HG02642 (cell line): Measurements from ENCODE around the gene GADL1.

ENCODE experiments used
- ATAC-seq: cut with Tn5 transposase; IDR thresholded peaks from one replicate; pipeline ENCODE4 v1.9.1; 2021; ENCODE audit warnings: mild to moderate bottlenecking; ENCODE audit not compliant: unreplicated experiment, poor library complexity

The GADL1 gene

GRCh38 chr3:30886888-30887287, 7.6 kb downstream of the GADL1 start:
- no peak for ATAC-seq

DNA sequence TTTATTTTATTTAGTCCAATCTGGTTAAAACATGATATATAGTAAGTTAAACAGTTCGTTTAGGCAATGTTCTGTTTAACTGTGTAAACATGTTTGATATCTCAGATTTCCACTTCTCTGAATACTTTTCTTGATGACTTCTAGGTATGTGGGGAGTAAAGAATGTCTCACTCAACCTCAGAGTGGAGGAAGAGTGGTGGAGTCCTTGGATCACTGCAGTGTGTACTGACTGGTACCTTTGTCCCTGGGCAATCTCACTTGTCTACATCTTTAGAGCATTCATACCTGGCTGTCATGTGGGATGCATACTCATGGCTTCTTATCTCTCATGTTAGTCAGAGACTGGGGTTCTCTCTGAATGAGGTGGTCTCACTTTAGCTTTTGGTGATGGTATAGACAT, 15.6 kb downstream of the GADL1 start:
- no peak for ATAC-seq

DNA sequence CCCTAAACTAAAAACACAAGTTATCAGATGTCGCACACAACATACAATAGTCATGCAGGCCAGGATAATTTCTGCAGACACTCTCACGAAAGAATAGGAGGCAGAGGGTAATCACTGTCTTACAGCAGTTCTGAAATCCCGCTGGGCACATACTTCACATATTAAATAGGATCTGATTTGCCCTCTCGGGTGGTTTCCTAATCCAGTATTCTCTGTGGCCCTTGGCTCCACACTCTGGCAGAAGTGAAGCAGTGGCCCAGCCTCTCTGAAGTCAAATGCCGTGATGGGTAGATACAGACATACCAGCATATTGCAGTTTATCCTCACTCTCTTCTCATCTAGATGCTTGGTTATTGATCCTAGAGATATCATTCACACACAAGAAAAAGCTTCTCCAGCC, 19.0 kb downstream of the GADL1 start:
- no peak for ATAC-seq

DNA sequence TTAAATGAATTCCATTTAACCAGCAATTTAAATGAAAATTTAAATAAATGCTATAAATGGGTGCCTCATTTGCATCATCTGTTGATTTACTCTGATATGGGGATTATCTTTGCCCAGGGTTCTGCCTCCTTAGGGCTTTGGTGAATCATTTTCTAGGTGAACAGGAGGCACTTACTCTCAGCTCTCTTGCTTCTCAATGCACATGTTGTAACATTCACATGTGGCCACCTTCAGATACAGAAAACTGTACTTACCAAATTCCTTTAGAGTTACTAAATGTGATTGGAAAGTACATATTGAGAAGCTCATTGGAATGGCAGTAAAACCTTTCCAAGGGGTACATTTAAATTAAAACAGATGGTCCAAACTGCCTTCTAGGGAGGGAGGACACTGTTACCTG, 20.8 kb downstream of the GADL1 start:
- no peak for ATAC-seq

DNA sequence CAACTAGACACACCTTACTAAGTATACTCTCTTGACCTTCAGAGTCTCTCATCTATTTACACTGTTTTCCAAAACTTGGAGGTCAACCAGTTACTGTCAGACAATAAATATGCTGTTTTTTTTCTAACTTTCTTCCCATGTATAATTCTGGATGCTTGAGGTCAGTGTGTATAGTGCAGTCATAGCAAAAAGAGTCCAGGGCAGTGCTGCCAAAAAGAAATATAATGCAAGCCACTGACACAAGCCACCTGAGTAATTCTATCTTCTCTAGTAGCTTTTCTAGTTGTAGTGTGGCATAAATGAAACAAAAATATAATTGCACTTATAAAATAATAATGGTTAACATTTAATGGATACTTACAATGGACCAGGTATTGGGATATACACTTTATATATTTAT, 21.6 kb downstream of the GADL1 start:
- ATAC-seq: no peak

- no peak for ATAC-seq
Observed at GRCh38 chr3:30871720-30872119, 22.7 kb downstream of the GADL1 start.

DNA sequence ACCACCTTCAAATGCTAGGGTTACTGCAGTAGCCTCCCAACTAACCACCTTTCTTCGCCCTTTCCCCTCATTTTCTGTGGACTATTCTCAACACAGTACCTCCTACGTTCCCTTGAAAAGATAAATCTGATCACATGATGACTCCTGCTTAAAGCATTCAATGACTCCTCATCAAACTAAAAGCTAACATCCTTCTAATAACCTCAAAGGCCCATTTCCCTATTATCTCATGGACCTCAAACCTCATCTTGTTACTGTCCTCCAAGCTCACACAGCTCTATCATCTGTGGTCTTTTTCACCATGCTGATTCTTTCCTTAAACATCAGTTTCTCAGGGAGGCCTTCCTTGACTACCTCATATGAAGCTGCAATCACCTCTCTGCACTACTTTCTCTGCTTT, 29.6 kb downstream of the GADL1 start:
- no peak for ATAC-seq

- ATAC-seq: no peak
Observed at GRCh38 chr3:30864132-30864531, 30.3 kb downstream of the GADL1 start.

DNA sequence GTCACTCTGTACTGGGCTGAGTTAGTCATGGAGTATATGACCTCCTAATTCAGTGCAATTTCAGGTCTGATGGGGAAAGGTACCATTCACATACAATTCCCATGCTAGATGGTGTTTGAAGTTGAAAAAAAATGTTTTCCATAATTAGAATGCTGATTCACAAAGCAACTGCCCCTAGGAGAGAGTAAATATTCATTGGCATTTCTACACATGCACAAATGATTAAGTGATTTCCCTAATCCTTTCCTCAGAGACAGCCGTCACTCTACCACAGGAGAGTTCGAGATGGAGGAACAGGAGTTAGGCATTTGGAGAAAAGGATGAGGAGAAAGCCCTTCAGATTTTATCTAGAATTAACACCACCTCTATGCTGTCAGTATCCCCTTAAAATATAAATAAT, 32.5 kb downstream of the GADL1 start:
- no peak for ATAC-seq

GRCh38 chr3:30858894-30859389, 35.5 kb downstream of the GADL1 start:
- ATAC-seq: no peak

DNA sequence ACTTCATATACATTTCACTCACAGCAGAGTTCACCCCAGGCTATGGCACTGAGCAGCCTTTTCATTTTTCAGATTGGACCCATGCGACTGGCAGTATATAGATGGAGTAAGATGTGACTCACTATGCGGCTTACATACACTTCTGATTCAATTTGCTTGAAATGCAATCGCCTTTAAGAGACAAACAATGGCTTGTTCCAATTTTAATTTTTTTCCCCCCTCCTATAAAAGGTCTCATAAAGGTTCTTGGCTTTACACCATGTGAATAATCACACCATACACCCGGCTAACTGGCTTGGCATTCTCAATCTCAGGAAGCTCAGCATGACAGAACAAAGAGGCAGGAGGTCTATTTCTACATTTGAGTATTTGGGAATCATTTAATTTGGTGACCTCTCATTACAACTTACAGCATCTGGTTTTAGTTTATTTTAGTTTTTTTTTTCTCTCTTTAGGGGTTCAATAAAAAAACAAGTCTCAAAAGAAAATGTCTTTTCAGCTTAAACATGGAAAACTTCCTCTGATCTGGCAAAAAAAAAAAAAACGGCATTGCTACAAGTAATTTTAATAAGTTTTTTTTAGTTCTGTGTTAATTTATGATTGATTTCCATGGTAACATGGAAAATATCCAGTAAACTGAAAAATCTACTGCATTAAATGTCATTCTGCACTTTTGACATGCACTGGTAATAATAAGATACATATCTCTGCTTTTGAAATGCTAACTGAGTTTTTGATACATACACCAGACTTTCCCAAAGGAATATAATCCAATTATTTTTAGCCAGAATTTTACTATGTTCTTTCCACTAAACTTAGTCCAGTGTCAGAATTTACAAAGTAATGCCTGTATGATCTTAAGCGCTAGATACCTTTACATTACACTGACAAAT, 38.8 kb downstream of the GADL1 start:
- ATAC-seq: no peak

DNA sequence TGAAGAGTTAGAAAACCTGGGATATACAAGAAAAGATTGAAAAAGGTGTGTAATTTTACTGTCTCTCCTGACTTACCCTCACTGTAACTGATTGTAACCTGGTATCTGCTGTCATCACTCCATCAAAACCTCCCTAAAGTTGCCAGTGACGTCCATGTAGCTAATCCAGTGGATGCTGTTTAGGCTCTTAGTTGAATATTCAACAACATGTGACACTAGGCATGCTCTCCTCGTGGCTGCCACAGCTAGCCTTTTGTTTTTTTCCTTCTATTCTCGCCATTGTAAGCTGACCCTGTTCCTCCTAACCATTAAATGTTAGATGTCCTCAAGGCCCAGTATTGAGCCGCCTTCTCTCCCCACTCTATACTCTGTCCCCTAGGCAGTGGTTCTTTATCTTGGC, 41.6 kb downstream of the GADL1 start:
- no peak for ATAC-seq

GRCh38 chr3:30848087-30848779, 46.2 kb downstream of the GADL1 start:
- no peak for ATAC-seq

GRCh38 chr3:30847592-30847991, 46.9 kb downstream of the GADL1 start:
- ATAC-seq: no peak

DNA sequence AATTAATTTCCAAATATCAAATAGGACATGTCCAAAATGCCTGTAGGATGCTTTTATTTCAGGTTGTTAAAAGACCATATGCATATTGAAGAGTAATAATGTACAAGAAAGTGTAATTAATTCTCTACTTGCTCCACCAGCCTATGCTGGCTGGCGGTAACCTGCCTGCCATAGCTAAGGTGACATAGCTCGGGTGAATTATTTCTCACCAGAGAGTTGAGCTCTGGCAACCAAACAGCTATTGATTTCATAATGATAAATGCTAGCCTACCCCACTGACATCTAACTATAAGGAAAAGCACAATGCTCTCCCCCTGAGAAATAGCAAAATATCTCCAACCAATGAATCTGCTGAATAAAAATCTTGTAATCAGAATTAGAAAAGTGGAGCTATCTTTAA, 48.9 kb downstream of the GADL1 start:
- no peak for ATAC-seq

DNA sequence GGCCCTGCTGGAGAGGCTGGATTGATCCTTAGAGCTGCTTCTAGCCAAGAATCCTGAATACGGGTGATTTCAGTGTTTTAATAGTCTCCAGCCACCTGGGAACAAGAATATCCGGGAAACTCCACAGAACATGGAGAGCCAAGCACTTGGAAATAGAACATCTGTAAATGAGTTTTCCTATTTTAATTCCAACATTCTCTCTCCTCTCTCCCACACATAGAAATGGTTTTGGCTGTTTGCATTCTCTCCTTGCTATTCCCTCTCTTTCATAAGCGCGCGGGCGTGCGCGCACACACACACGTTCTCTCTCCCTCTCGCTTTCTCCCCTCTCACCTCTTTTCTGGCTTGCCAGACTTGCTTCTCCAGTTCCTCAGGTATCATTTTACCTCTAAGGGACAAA, 50.6 kb downstream of the GADL1 start:
- ATAC-seq: no peak

DNA sequence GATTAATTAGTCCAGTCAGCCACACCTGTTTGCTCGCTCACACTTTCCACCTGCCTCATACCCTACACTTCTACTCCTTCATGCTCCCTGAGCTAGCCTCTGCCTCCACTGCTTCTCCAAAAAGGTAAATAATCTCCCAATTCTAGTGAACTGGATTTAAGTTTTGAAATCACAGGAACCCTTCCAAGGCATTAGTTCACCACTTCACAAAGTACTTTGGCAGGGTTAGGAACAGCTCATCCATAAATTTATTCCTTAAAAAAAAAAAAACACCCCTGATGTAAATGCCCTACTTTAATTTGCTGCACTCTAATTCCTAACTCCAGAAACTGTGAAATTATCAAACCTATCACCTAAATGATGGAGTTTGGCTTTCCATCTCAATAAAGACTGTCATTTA, 58.3 kb downstream of the GADL1 start:
- ATAC-seq: no peak

- no peak for ATAC-seq
Observed at GRCh38 chr3:30835667-30836066, 58.8 kb downstream of the GADL1 start.

DNA sequence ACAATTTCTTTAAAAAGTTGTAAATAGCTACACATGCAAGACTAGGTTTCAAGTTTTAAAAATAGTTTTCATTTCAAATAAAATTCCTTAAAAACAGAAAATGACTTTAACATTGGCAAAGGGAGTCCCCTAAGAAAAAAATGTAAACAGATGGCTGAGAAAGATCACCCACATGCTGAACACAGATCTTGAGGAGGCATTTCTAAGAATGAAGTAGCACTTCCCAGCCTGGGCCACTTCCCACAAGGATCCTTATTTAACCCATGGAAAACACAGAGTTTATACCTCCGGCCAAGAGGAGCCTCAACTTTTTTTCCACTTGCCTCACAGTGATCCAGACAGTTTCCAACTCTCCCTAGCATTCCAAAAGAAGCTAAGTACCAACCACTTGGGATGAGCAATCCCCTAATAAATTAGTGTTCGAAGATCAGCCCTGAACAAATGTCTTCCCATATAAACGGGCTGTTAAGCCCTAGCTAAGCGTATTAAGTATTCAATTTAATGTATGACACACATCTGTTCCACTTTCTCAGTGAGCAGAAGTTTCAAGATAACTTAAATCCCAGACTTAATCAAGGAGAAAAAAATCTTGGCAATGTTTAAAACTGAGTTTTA, 61.4 kb downstream of the GADL1 start:
- no peak for ATAC-seq

GRCh38 chr3:30827080-30827479, 67.4 kb downstream of the GADL1 start:
- ATAC-seq: no peak

GRCh38 chr3:30826531-30826942, 67.9 kb downstream of the GADL1 start:
- ATAC-seq: no peak
